HepG2 (cell line): ENCODE results near the gene PSKH1. TPM values are rescaled to one million over a fixed set of nuclear protein-coding genes. Genes with fewer than 3 reads are reported as not detected.

Experiments used
- AGO1 ChIP-seq: fragments of 200-400 bp; formaldehyde crosslinking; IDR thresholded peaks from 2 replicates; pipeline ENCODE4 v1.6.1; 2017; ENCODE audit warnings: mild to moderate bottlenecking, low read depth, low read length, moderate library complexity; ENCODE audit not compliant: poor library complexity, severe bottlenecking
- ATF2 ChIP-seq: sonication (generic); formaldehyde crosslinking; IDR thresholded peaks from 2 replicates; pipeline ENCODE4 v1.4.0; 2020; ENCODE audit warnings: missing genetic modification reagents
- FOXO4 ChIP-seq: sonication (generic); formaldehyde crosslinking; conservative IDR thresholded peaks from 2 replicates; pipeline ENCODE4 v1.8.1; 2023; ENCODE audit warnings: missing genetic modification reagents
- NFIB ChIP-seq: sonication (generic); formaldehyde crosslinking; IDR thresholded peaks from 2 replicates; pipeline ENCODE4 v1.9.0; 2021; ENCODE audit warnings: missing genetic modification reagents, mild to moderate bottlenecking, borderline replicate concordance
- PAWR ChIP-seq: sonication (generic); formaldehyde crosslinking; IDR thresholded peaks from 2 replicates; pipeline ENCODE4 v1.4.0; 2020; ENCODE audit warnings: missing genetic modification reagents, mild to moderate bottlenecking, borderline replicate concordance
- PPARG ChIP-seq: conservative IDR thresholded peaks from 2 replicates; pipeline ENCODE4 v1.6.1; 2016; ENCODE audit warnings: missing biosample characterization, missing genetic modification reagents
- STAT5B ChIP-seq: sonication (generic); formaldehyde crosslinking; IDR thresholded peaks from 2 replicates; pipeline ENCODE4 v1.4.0; 2020; ENCODE audit warnings: missing genetic modification reagents
- XRCC5 ChIP-seq: fragments of 200-400 bp; formaldehyde crosslinking; optimal IDR thresholded peaks from 2 replicates; pipeline ENCODE3; 2017; ENCODE audit warnings: mild to moderate bottlenecking, low read length
- ZNF136 ChIP-seq: sonication (generic); formaldehyde crosslinking; IDR thresholded peaks from 2 replicates; pipeline ENCODE4 v1.8.1; 2022; ENCODE audit warnings: low read depth, mild to moderate bottlenecking, moderate library complexity, missing genetic modification reagents
- ZNF280D ChIP-seq: sonication (generic); formaldehyde crosslinking; IDR thresholded peaks from 2 replicates; pipeline ENCODE4 v1.5.1; 2020; ENCODE audit warnings: mild to moderate bottlenecking, missing genetic modification reagents
- ZNF34 ChIP-seq: sonication (generic); formaldehyde crosslinking; IDR thresholded peaks from 2 replicates; pipeline ENCODE4 v1.4.0; 2020; ENCODE audit warnings: mild to moderate bottlenecking, missing genetic modification reagents, borderline replicate concordance
- ZNF770 ChIP-seq: sonication (generic); formaldehyde crosslinking; IDR thresholded peaks from 2 replicates; pipeline ENCODE4 v1.5.0; 2020; ENCODE audit warnings: mild to moderate bottlenecking, missing genetic modification reagents
- polyA plus RNA-seq, 8 experiments: library from polyadenylated mRNA; depleted of rRNA in 3 of 8; stranded (reverse) in 7 of 8; unstranded in 1 of 8; fragments of >200 nt; fragmentation: Illumina TruSeq in 4 of 8; extraction: Trizol in 4 of 8; gene quantifications; 2 replicates each; pipeline versions ENCODE4 v1.2.1 to v1.2.3, GENCODE V29; 2011 to 2016; ENCODE audit warnings: low read depth in 4 of 8, missing spikeins in 1 of 8, mixed read lengths in 1 of 8; ENCODE audit not compliant: insufficient read depth in 1 of 8
- total RNA-seq, 5 experiments: library from RNA; depleted of rRNA; stranded (reverse); fragments of >200 nt; fragmentation: Illumina TruSeq; extraction: Trizol; gene quantifications; 2 replicates each; pipeline ENCODE4 v1.2.3, GENCODE V29; 2016; ENCODE audit warnings: low read depth in 1 of 5
- TF ChIP-seq, protein P1 (sequence below): sonication (generic); formaldehyde crosslinking; IDR thresholded peaks from 2 replicates; pipeline ENCODE4 v1.5.1; 2020; ENCODE audit warnings: mild to moderate bottlenecking, missing genetic modification reagents, moderate library complexity
- TF ChIP-seq, protein P2 (sequence below): sonication (generic); formaldehyde crosslinking; IDR thresholded peaks from 2 replicates; pipeline ENCODE4 v1.4.0; 2020; ENCODE audit warnings: mild to moderate bottlenecking, missing genetic modification reagents

The PSKH1 gene
- total and polyA plus RNA-seq, 2 of the 13 experiments (the other 11 are each of a cell fraction or from before 2014, with no cell fraction given), result 8.4 to 19.1 TPM

- TF ChIP-seq, protein P1, sequence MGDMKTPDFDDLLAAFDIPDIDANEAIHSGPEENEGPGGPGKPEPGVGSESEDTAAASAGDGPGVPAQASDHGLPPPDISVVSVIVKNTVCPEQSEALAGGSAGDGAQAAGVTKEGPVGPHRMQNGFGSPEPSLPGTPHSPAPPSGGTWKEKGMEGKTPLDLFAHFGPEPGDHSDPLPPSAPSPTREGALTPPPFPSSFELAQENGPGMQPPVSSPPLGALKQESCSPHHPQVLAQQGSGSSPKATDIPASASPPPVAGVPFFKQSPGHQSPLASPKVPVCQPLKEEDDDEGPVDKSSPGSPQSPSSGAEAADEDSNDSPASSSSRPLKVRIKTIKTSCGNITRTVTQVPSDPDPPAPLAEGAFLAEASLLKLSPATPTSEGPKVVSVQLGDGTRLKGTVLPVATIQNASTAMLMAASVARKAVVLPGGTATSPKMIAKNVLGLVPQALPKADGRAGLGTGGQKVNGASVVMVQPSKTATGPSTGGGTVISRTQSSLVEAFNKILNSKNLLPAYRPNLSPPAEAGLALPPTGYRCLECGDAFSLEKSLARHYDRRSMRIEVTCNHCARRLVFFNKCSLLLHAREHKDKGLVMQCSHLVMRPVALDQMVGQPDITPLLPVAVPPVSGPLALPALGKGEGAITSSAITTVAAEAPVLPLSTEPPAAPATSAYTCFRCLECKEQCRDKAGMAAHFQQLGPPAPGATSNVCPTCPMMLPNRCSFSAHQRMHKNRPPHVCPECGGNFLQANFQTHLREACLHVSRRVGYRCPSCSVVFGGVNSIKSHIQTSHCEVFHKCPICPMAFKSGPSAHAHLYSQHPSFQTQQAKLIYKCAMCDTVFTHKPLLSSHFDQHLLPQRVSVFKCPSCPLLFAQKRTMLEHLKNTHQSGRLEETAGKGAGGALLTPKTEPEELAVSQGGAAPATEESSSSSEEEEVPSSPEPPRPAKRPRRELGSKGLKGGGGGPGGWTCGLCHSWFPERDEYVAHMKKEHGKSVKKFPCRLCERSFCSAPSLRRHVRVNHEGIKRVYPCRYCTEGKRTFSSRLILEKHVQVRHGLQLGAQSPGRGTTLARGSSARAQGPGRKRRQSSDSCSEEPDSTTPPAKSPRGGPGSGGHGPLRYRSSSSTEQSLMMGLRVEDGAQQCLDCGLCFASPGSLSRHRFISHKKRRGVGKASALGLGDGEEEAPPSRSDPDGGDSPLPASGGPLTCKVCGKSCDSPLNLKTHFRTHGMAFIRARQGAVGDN (CRISPR knock-in tag), result peak; percentile 52
- TF ChIP-seq PAWR (CRISPR knock-in tag), result 0 out of 2 replicates have a peak, but pooled peaks have one; percentile 79
- TF ChIP-seq, protein P2, sequence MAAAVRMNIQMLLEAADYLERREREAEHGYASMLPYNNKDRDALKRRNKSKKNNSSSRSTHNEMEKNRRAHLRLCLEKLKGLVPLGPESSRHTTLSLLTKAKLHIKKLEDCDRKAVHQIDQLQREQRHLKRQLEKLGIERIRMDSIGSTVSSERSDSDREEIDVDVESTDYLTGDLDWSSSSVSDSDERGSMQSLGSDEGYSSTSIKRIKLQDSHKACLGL (CRISPR knock-in tag), result 0 out of 2 replicates have a peak, but pooled peaks have one; percentile 48
- peak; percentile 69; the same call in 1 of the 2 replicates for TF ChIP-seq ZNF136 (CRISPR knock-in tag)
- TF ChIP-seq ZNF280D (CRISPR knock-in tag), result peak; percentile 72; the same call in 1 of the 2 replicates
- no peak for TF ChIP-seq ZNF770 (CRISPR knock-in tag)
- 0 out of 2 replicates have a peak, but pooled peaks have one; percentile 13 for TF ChIP-seq ZNF34 (CRISPR knock-in tag)
- peak; percentile 53; the same call in 1 of the 2 replicates for TF ChIP-seq PPARG (CRISPR knock-in tag)
- TF ChIP-seq FOXO4 (CRISPR knock-in tag), result 0 out of 2 replicates have a peak, but pooled peaks have one; percentile 55
- TF ChIP-seq NFIB (CRISPR knock-in tag), result peak; percentile 90; the same call in 1 of the 2 replicates
- TF ChIP-seq STAT5B (CRISPR knock-in tag), result no peak
- TF ChIP-seq XRCC5, result no peak
- peak; percentile 88 for TF ChIP-seq AGO1
- no peak for TF ChIP-seq ATF2 (CRISPR knock-in tag)
Measured at GRCh38 chr16:67942510-67943255, 49.6 kb downstream of the PSKH1 start (continued).
